HG02840 (cell line): ENCODE measurements around the gene GPC1.
"Not testable (repeated sequence)": the region's sequence is repeated elsewhere in the genome, so short reads cannot be mapped to it uniquely, and the experiment has no call there.

Experiments used
- ATAC-seq: cut with Tn5 transposase; IDR thresholded peaks from one replicate; pipeline ENCODE4 v1.9.1; 2021; ENCODE audit warnings: mild to moderate bottlenecking, moderate library complexity, moderate number of reproducible peaks; ENCODE audit not compliant: unreplicated experiment, low FRiP score

The GPC1 gene

DNA sequence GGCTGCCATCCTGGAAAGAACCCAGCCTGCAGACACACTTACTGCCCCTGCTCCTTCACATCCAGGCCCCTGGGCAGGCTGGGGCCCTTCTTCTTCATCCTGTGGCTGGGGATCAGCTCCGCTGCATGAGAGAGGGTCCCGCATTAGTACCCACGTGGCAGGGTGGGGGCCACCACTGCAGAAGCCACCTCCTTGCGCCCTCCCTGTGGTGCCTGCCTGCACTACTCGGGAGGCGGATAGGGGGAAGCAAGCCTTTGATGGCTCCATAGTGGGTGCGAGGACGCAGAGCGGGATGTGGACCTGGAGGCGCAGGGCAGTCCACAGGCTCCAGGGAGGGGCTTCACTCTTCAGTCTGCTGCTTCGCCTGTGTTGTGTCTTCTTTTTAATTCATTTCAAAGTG is 46.7 kb downstream of the GPC1 start:
- no peak for ATAC-seq

DNA sequence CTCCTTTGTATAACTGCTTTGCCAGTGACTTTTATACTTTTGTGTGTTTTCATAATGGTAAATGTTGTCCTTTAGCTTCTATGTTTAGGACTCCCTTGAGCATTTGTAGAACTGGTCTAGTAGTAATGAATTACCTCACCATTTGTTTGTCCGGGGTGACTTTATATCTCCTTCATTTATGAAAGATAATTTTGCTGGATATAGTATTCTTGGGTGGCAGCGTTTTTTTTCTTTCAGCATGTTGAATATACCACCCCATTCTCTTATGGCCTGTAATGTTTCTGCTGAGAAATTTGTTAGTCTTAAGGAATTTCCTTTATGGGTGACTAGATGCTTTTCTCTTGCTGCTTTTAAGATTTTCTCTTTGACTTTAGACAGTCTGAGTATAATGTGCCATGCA is 56.0 kb downstream of the GPC1 start:
- no peak for ATAC-seq

DNA sequence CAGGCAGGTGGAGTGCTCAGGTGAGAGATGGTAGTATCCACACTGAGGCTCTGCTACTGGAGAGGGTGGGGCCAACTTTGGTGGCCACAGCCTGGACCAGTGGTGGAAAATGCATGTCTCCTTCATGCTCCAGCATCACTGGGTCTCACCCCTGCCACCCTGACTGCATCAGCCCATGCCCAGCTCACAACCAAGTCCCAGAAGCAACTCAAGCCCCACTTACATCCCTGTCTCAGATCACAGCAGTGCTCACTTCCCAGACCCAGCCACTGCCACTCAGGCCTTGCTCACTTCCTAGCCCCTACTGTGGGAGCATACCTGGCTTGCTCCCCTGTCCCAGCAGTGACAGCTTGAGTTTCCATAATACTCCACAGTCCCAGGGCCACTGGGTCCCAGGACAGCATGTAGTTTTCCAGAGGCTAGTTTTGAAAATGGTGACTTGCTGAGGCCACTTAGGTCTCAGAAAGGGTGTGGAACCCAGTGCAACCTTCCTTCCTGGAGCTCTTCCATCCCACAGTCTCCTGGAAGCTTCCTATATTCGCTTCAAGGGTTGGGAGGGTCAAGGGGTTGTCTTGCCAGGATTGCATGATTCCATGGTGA is 58.8 kb downstream of the GPC1 start:
- ATAC-seq: no peak

DNA sequence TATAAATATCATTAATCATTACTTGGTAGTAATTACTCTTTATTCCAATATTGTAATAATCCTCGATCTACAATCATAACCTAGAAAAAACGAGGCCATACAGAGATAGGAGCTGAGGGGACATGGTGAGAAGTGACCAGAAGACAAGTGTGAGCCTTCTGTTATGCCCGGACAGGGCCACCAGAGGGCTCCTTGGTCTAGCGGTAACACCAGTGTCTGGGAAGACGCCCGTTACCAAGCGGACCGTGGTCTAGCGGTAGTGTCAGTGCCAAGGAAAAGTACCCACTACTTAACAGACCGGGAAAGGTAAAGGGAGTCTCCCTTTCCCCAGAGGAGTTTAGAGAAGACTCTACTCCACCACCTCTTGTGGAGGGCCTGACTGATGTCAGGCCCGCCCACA is 59.5 kb downstream of the GPC1 start:
- not testable (repeated sequence) for ATAC-seq

DNA sequence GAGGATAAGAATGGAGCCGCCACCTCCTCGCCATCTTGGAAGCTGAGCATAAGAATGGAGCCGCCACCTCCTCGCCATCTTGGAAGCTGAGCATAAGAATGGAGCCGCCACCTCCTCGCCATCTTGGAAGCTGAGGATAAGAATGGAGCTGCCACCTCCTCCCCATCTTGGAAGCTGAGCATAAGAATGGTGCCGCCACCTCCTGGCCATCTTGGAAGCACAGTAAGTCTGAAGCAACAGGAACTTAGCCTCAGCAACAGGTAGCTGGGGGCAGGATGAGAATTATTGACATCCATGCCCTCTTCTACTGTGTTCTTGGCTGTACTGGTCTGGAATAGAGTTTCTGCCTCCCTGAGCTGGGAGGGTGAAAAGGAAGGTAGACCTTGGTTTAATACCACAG is 61.6 kb downstream of the GPC1 start:
- ATAC-seq: not testable (repeated sequence)

DNA sequence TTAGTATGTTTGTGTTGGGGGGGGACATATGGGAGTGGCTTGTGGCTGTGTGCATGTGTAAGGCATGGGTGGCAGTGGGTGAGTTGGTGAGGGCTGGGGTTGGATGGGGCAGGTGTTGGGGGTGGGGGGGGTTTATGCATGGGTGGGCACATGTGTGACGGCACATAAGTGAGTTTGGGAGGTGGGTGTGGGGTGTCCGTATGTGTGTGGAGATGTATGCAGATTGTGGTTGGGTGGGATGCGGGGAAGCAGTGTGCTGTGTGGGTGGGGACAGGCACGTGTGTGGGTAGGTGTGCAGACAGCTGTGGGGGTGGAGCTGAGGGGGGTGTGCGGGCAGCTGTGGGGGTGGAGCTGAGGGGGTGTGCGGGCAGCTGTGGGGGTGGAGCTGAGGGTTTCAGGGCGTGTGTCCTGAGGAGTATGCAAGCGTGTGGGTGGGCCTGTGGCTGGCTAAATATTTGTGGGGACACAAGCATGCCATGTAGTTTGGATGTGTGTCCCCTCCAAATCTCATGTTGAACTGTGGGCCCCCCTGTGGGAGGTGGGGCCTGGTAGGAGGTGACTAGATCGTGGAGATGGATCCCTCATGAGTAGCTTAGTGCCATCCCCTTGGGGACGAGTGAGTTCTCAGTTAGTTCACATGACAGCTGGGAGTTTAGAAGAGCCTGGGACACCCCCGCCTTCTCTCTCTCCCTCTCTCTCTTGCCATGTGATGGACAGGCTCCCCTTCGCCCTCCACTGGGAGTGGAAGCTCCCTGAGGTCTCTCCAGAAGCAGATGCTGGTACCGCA is 62.9 kb downstream of the GPC1 start:
- ATAC-seq: no peak

DNA sequence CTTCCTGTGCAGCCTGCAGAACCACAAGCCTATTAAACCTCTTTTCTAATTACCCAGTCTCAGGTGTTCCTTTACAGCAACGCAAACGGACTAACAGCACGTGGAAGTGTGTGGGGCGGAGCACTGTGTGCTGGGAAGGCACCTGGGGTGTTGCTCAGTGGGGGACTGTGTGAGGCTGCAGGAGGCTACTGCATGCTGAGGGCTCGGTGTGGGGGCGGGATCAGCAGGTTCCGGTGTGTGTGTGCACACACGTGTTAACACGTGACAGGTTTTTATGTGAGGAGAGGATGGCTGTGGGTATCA is 63.4 kb downstream of the GPC1 start:
- no peak for ATAC-seq

DNA sequence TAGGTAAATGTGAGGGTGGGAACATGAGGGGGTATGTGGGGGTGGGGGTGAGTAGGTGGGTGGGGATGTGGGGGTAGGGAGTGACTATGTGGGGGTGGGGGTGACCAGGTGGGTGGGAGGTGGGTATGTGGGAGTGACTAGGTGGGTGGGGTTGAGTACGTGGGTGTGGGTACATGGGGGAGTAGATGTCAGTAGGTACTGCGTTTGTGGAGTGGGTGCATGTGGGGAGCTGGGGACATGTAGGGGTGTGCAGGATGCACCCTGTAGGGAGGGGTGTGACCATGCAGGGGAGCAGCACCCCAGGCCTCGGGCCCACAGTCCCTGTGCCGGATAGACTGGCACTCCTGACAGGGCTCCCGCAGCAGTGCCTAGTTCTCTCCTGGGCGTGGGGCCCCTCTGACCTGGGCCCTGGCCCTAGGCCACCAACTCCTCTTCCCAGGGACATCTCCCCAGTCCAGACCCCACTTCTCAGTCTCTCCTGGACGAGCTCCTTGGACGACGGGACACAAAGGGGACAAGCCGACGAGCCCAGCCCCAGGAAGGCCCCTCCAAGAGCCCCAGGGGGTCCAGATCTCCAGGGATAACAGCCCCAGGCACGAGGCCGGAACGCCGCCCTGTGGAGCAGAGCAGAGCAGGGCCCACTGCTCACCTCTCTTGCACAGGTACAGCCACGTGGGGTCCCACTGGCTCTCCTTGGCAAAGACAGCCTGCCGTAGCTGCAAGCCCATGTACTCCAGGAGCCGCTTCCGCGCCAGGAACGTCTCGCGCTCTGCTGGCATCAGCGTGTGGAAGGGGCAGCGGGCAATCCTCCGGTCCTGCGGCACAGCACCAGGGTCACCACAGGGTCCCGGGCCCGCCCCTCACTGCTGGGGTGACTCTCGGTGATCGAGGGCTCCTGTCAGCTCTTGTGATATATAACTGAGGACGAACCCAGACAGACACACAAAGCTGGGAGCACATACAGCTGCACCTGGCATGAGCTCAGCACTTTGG is 64.1 kb downstream of the GPC1 start:
- no peak for ATAC-seq

DNA sequence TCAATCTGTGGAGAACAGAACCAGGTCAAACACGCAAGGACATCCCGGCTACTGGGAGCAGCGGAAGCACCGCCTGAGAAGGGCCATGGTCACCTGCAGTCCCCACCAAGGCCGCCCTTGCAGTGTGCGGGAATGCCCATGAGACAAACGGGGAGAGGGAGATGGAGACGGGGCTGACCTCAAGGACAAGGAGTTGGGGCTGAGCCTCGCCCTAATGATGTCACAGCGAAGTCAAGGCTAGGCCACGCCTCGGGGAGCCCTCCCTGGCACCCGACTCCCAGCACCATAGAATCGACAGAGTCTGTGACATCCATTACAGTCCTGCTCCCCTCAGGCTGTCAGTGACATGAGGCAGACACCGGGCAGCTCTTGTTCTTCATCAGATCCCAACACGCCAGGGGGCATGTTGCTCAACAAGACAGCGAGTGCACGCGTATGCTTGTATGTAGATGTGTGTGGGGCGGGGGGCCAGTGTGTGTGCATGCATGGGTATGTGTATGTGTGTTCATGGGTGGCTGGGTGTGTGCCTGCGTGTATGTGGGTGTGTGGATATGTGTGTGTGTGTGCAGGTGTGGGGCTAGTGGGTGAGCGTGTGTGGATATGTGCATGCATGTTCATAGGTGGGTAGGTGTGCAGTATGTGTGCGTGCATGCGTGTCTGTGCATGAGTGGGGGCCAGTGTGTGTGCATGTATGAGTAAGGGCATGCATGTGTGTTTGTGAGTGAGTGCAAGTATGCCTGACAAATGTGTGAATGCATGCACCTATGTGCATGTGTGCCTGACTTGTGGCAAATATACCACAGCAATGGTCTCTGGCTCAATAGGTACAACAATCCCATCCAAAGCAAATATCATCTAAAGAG is 65.3 kb downstream of the GPC1 start:
- ATAC-seq: no peak

DNA sequence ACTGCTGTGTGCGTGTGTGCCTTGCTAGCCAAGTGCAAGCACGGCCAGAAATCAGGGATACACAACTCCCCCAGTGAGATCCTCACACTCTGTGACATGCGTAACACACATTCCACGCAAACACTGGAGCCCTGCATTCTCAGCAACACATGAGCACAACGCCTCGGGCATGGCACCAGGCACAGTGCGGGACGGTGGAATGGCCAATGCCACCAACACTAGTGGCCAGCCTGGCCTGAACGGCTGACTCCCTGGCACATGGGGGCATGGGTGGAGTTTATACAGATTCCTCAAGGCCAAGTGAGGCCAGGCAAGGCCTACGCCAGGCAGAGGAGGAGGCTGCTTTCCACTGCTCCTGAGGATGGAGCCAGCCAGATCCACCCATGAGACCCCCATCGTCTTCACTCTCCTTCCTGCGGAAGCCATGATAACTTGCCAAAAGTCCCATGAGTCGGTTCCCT is 66.1 kb downstream of the GPC1 start:
- no peak for ATAC-seq

DNA sequence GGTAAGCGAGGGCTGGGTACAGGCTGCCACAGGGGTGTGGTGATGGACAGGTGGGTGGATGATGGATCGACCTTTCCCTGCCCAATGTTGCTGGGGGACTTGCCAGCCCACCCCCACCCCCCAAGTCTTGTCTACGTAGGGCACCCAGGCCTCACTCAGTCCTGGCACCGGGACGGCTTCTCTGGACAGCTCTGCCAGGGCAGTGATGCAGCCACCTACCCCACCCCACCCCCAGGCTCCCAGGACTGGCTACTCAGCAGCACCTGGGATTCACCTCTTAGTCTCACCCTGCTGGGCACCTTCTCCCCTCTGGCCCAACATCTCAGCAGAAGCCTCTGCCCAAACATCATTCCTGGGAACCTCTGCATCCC is 66.6 kb downstream of the GPC1 start:
- ATAC-seq: no peak

DNA sequence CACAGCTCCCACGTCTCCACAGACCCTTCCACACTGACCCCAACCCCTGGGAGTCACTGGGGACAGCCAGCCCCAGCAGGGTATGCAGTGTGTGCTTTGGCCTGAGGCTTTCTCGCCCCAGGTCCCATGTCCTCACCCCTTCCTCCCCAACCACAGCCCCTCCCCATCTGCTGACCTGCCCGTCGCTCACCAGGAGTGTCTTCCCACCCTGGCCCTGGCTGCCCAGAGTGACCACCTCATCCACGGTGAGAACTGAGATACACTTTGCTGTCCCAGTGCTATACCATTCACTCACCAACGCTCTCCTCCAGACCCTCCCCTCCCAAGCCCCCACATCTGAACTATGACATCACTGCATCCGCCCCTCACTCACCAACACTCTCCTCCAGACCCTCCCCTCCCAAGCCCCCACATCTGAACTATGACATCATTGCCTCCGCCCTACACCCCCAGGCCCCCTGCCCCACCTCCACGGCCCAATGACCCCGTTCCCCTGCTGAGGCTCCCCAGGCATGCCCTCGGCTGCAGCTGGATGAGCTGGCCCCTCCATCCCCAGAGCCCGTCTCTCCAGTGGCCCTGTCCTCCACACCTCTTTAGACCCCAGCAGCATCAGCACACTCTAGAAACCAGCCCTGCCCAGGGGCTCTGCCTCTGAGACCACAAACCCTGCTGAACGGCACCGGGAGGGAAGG is 67.1 kb downstream of the GPC1 start:
- ATAC-seq: no peak

DNA sequence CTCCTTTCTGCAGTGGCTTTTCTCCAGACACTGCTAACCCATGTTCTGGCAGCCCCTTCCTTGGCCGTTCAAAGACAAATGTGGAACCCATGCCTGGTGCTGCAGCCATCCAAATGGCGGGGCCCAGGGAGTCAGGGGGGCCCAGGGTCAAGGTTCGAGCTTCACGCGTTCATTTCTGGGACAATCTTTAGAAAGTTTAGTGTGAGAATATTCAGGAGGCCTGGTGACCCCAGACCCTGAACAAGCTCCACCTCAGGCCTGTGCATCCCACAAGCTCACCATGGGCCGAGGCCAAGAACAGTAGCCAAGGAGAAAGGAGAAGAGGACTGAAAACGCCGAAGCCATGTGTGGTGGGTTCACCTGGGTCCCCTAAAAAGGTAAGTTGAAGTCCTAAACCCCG is 67.9 kb downstream of the GPC1 start:
- ATAC-seq: no peak

DNA sequence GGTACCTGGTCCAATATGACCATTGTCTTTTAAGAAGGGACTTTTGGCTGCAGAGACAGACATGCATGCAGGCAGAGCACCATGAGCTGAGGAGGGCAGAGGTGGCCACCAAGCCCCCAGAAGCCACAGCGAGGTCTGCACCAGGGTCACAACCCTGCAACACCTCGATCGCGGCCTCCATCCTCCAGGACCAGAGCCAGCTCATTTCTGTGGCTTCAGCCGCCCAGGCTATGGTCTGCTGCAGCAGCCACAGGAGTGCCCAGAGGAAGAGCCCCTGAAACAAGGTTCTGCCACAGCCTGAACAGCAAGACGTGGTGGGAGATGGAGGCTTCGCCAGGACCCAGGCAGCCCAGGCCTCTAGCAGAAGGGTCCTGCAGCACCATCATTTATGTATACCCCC is 68.4 kb downstream of the GPC1 start:
- no peak for ATAC-seq

DNA sequence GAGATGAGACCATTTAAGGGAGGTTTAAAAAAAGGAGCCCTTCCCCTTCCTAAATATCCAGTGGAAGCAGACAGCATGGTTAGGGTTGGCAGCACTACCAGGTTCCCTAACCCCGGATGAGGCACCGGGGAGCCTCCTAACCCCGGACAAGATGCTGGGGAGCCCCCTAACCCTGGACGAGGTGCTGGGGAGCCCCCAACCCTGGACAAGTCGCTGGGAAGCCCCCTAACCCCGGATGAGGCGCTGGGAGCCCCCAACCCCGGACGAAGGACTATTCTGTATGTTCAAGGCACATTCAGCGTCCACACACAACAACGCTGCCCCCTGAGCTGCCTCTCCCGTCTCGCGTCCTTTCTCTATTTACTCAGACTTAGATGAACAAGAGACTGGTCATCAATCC is 70.4 kb downstream of the GPC1 start:
- no peak for ATAC-seq

DNA sequence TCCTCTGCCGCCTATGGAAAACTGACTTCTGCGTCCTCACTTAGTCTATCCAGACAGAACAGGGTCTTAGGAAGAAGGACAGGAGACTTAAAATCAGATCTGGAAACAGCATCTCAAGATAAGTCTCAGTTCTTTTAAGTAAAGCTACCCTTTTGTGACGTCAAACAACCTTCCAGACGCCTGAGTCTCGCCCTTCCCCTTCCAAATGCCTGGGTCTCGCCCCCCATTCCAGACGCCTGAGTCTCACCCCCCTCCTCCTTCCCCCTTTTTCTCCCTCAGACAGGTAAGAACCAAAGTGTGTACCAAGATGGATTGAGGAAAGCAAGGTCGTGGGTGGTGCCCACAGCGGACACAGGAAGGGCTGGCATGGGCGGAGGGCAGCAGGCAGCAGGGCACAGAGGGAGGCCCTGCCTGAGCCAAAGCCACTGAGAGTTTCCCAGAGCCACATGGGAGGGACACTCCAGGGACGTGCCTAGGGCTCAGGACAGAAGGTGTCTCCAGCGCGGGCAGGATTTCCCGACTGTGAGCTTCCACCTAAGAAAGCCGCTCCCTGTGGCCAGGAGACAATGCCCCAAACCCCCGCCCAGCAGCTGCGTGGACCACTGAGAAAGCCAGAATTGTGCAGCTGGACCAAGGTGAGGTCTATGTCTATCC is 71.1 kb downstream of the GPC1 start:
- ATAC-seq: no peak

DNA sequence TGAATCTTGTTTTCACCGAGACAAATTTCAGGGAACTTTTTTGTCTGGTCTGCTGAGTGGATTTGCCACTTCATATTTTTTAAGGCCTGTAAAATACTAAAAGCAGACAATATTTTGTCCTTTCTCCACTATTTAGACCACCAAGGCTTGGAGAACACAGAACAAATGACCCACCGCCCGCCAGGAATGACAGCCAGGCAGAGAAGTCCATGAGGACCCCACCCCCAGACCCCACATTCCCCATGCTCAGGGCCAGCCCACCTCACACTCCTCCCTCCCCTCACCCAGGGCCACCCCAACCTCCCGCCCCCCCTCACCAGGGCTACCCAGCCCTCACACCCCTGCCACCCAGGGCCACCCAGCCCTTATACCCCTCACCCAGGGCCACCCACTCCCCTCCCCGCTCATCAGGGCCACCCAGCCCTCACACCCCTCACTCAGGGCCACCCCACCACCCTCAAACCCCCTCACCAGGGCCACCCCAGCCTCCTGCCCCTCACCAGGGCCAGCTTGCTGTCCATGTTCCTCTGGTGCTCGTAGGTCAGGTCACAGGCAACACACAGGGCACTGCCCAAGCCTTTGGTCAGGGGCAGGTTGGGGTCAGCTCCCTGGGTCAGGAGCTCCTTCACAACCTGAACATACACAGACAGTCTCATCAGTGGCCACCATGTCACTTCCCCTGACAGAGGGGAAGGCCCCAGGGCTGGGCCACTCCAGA is 71.8 kb downstream of the GPC1 start:
- no peak for ATAC-seq

DNA sequence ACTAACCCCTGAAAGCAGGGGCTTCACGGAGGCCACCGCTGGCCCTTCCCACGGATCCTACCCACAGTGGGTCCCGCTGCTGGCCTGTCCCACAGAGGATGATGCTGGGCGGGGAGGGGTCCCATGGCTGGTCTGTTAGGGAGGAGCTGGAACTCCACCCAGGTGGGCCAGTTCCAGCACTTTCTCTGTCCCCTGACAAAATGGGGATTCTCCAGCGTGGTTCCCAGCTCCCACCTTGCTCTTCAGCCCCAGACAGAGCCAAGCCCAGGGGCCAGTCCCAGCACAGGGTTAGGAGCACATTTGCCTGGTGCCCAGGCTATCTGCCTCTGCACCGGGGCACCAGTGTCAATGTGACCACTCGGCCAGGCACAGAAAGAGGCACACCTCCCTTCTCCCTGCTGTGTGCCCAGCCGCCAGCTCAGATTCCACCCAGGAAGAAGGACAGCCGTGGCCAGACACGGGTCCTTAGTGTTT is 72.4 kb downstream of the GPC1 start:
- no peak for ATAC-seq
